HCT116 (cell line): ENCODE results near the gene NAA80.

ENCODE experiments used
- CEBPB ChIP-seq: IDR thresholded peaks from 2 replicates; pipeline ENCODE4 v1.6.1; 2012; ENCODE audit warnings: low read depth
- CTCF ChIP-seq, 3 experiments: fragments of 200-600 bp in 1 of 3; sonication (generic) in 1 of 3; IDR thresholded peaks in 2 of 3; conservative IDR thresholded peaks in 1 of 3; 2 replicates each; pipeline ENCODE4 v1.5.1; 2012 to 2017; ENCODE audit warnings: low read depth in 2 of 3, low read length in 2 of 3, antibody characterized with exemption in 1 of 3, borderline replicate concordance in 1 of 3, control low read depth in 1 of 3, mild to moderate bottlenecking in 1 of 3, mixed read lengths in 1 of 3, mixed run types in 1 of 3, moderate library complexity in 1 of 3; ENCODE audit not compliant: insufficient read depth in 1 of 3
- FOSL1 ChIP-seq: IDR thresholded peaks from 2 replicates; pipeline ENCODE4 v1.6.1; 2012; ENCODE audit warnings: low read depth
- MAX ChIP-seq: IDR thresholded peaks from 2 replicates; pipeline ENCODE4 v1.6.1; 2012
- POLR2A ChIP-seq: IDR thresholded peaks from 2 replicates; pipeline ENCODE4 v1.7.0; 2011; ENCODE audit warnings: borderline replicate concordance; ENCODE audit not compliant: insufficient read depth, insufficient read length; ENCODE audit errors: extremely low read depth
- POLR2AphosphoS5 ChIP-seq: IDR thresholded peaks from 2 replicates; pipeline ENCODE4 v1.6.1; 2011; ENCODE audit warnings: mild to moderate bottlenecking, low read depth, low read length, moderate library complexity
- RAD21 ChIP-seq: IDR thresholded peaks from 2 replicates; pipeline ENCODE4 v1.6.1; 2012; ENCODE audit warnings: low read depth, mild to moderate bottlenecking
- SIN3A ChIP-seq: IDR thresholded peaks from 2 replicates; pipeline ENCODE4 v1.6.1; 2012; ENCODE audit warnings: low read depth
- SRF ChIP-seq: IDR thresholded peaks from 2 replicates; pipeline ENCODE4 v1.6.1; 2012; ENCODE audit warnings: low read depth
- ZNF274 ChIP-seq: fragments of 200-500 bp; sonication (Bioruptor generic); IDR thresholded peaks from 2 replicates; pipeline ENCODE4 v1.6.1; 2014; ENCODE audit warnings: mild to moderate bottlenecking, low read depth, low read length, inconsistent platforms

DNA sequence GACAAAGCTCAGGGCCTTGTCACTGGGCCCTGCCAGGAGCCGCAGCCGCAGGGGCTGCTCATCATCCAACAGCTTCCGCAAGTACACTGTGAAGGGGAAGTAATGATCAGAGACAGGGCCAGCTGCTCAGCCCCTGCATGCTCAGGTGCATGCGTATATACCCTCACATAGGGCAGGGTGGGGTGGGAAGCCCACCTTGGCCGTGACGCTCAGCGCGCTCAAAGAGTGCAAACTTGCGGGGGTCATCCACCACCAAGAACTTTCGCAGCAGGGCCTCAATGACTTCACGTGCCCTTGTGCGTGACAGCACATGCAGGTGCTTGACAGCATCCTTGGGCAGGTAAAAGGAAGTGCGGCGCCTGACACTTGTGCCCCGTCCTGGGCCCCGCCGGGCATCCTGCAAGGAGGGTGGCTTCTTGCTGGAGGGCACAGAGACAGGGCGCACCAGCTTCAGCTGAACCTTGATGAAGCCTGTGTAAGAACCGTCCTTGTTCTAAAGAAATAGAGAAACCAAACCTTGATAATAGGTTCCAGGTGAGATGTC is 32.2 kb upstream of the NAA80 start:
- no peak for TF ChIP-seq RAD21
- no peak for TF ChIP-seq SIN3A
- TF ChIP-seq SRF, result no peak
- no peak for TF ChIP-seq POLR2A
- no peak for TF ChIP-seq CTCF (IDR thresholded peaks at IDR 0.05 in 2 of 3, conservative IDR thresholded peaks at IDR 0.05 in 1 of 3; ENCODE audit: borderline replicate concordance in 1 of 3, insufficient read depth in 1 of 3, low read depth in 2 of 3, low read length in 2 of 3)
- no peak for TF ChIP-seq FOSL1
- TF ChIP-seq POLR2AphosphoS5, result no peak
- no peak for TF ChIP-seq CEBPB
- TF ChIP-seq ZNF274, result no peak
- TF ChIP-seq MAX, result no peak
